ENCODE data around the gene GREB1.

The GREB1 gene

GRCh38 chr2:11597538-11598225 lies 63.8 kb downstream of the GREB1 start:
- DNase-seq (ENCODE audit: low read depth in 1 of 2, low spot score in 1 of 2): no peak

- DNase-seq (ENCODE audit: low read depth in 1 of 2, low spot score in 1 of 2): no peak
Observed at GRCh38 chr2:11598228-11598731, 64.4 kb downstream of the GREB1 start.

- no peak for DNase-seq (ENCODE audit: low read depth in 1 of 2, low spot score in 1 of 2)
Observed at GRCh38 chr2:11602563-11603204, 68.8 kb downstream of the GREB1 start.

GRCh38 chr2:11610624-11611242 lies 76.9 kb downstream of the GREB1 start:
- no peak for DNase-seq (ENCODE audit: low read depth in 1 of 2, low spot score in 1 of 2)

GRCh38 chr2:11611251-11611650 lies 77.4 kb downstream of the GREB1 start:
- no peak for DNase-seq (ENCODE audit: low read depth in 1 of 2, low spot score in 1 of 2)

- no peak for DNase-seq (ENCODE audit: low read depth in 1 of 2, low spot score in 1 of 2)
Observed at GRCh38 chr2:11612553-11613215, 78.8 kb downstream of the GREB1 start.

GRCh38 chr2:11613297-11613696 lies 79.5 kb downstream of the GREB1 start:
- no peak for DNase-seq (ENCODE audit: low read depth in 1 of 2, low spot score in 1 of 2)

- DNase-seq (ENCODE audit: low read depth in 1 of 2, low spot score in 1 of 2): no peak
Observed at GRCh38 chr2:11615209-11615608, 81.4 kb downstream of the GREB1 start.

- no peak for DNase-seq (ENCODE audit: low read depth in 1 of 2, low spot score in 1 of 2)
Observed at GRCh38 chr2:11616097-11616687, 82.3 kb downstream of the GREB1 start.

- DNase-seq (ENCODE audit: low read depth in 1 of 2, low spot score in 1 of 2): no peak
Observed at GRCh38 chr2:11616851-11617415, 83.1 kb downstream of the GREB1 start.

GRCh38 chr2:11617527-11617926 lies 83.7 kb downstream of the GREB1 start:
- DNase-seq (ENCODE audit: low read depth in 1 of 2, low spot score in 1 of 2): no peak

GRCh38 chr2:11617984-11618707 lies 84.3 kb downstream of the GREB1 start:
- no peak for DNase-seq (ENCODE audit: low read depth in 1 of 2, low spot score in 1 of 2)

- DNase-seq (ENCODE audit: low read depth in 1 of 2, low spot score in 1 of 2): no peak
Observed at GRCh38 chr2:11618708-11619062, 84.8 kb downstream of the GREB1 start.

GRCh38 chr2:11621410-11621809 lies 87.6 kb downstream of the GREB1 start:
- no peak for DNase-seq (ENCODE audit: low read depth in 1 of 2, low spot score in 1 of 2)

GRCh38 chr2:11622611-11623010 lies 88.8 kb downstream of the GREB1 start:
- DNase-seq (ENCODE audit: low read depth in 1 of 2, low spot score in 1 of 2): no peak

- DNase-seq (ENCODE audit: low read depth in 1 of 2, low spot score in 1 of 2): no peak
Observed at GRCh38 chr2:11624893-11625292, 91.0 kb downstream of the GREB1 start.

- no peak for DNase-seq (ENCODE audit: low read depth in 1 of 2, low spot score in 1 of 2)
Observed at GRCh38 chr2:11625671-11626070, 91.8 kb downstream of the GREB1 start.

- no peak for DNase-seq (ENCODE audit: low read depth in 1 of 2, low spot score in 1 of 2)
Observed at GRCh38 chr2:11628675-11629074, 94.8 kb downstream of the GREB1 start.

GRCh38 chr2:11629215-11629614 lies 95.4 kb downstream of the GREB1 start:
- no peak for DNase-seq (ENCODE audit: low read depth in 1 of 2, low spot score in 1 of 2)

- no peak for DNase-seq (ENCODE audit: low read depth in 1 of 2, low spot score in 1 of 2)
Observed at GRCh38 chr2:11629851-11630250, 96.0 kb downstream of the GREB1 start.
